ENCODE data around the gene SLC35E1. TPM values are rescaled to one million over a fixed set of nuclear protein-coding genes. Genes with fewer than 3 reads are reported as not detected.

Gene SLC35E1
- total and polyA plus RNA-seq, 2 of the 4 experiments (the other 2 are of a cell fraction), result 22.6 to 38.0 TPM

- Histone ChIP-seq H4K20me1 (ENCODE audit: insufficient read depth, low read length) (peaks cover 90% of the 10 kb centered on the region), H2BK5ac (ENCODE audit: low read depth, low read length, poor library complexity, severe bottlenecking) (no peak overlapping the region), H3K4me3 (ENCODE audit: insufficient read depth, low read depth, low read length) (no peak overlapping the region), H3K23ac (ENCODE audit: low read depth, low read length) (no peak overlapping the region), H3K36me3 (ENCODE audit: control insufficient read depth, insufficient read depth, low read length) (no peaks in the 10 kb centered on the region), H3K9me1 (ENCODE audit: insufficient read depth, low read length) (peaks cover 57% of the 10 kb centered on the region), H3K79me1 (ENCODE audit: low read depth in 1 of 2, low read length in 2 of 2) (peaks cover 36 to 92% of the 10 kb centered on the region in 2 experiments), H3K4me2 (ENCODE audit: low read depth, low read length) (no peak overlapping the region), H3K14ac (replicated peaks; ENCODE audit: low read depth, low read length) (no peak overlapping the region), H2BK15ac (ENCODE audit: low read depth, low read length) (no peak overlapping the region), H3K27ac (ENCODE audit: insufficient read depth, low read length) (no peak overlapping the region), H4K91ac (ENCODE audit: insufficient read depth, low read depth, low read length) (no peak overlapping the region), H2BK20ac (ENCODE audit: low read depth, low read length) (no peak overlapping the region), H4K8ac (ENCODE audit: low read depth in 2 of 2, low read length in 2 of 2) (no peak overlapping the region), H4K5ac (ENCODE audit: low read depth, low read length) (no peak overlapping the region), H3K27me3 (ENCODE audit: control insufficient read depth, insufficient read depth, low read length) (no peaks in the 10 kb centered on the region), H3K18ac (ENCODE audit: low read depth, low read length) (no peak overlapping the region), H3K56ac (ENCODE audit: extremely low read depth, insufficient read depth, low read length) (no peak overlapping the region), H3K9me3 (ENCODE audit: control insufficient read depth, insufficient read depth, low read length) (no peaks in the 10 kb centered on the region), H2BK120ac (ENCODE audit: low read depth, low read length) (no peak overlapping the region), H3K9ac (ENCODE audit: low read depth, low read length) (no peak overlapping the region), H2AK5ac (ENCODE audit: low read depth, low read length) (no peak overlapping the region), H3K4ac (ENCODE audit: low read depth, low read length) (no peak overlapping the region), H2AK9ac (replicated peaks; ENCODE audit: low read depth, low read length, poor library complexity) (no peak overlapping the region), H2AFZ (replicated peaks; ENCODE audit: low read length, poor library complexity) (no peak overlapping the region), H3K4me1 (ENCODE audit: control insufficient read depth, insufficient read depth, low read length) (peaks cover 3% of the 10 kb centered on the region; the same call in 1 of the 2 replicates)
- POLR2A ChIA-PET (ENCODE audit: unreplicated experiment), result no interaction called here
- CTCF ChIA-PET, result no interaction called here
- BruUV-seq (replicated peaks), result no TSS peak
- DNase-seq (no peak), ATAC-seq (ENCODE audit: low read depth) (no peak)
- 100% methylated on average over 1 of the region's 2 CpGs; no CpG with 5 or more reads in 1 of the 2 experiments for WGBS, 2 experiments (ENCODE audit: extremely low coverage in 2 of 2, insufficient read length in 1 of 2)
- TF ChIP-seq CEBPB (IDR thresholded peaks at IDR 0.05; ENCODE audit: low read depth, low read length), result no peak
- no peak for TF ChIP-seq POLR2A (IDR thresholded peaks at IDR 0.05; ENCODE audit: low read depth, low read length)
- no peak for TF ChIP-seq RCOR1 (IDR thresholded peaks at IDR 0.05; ENCODE audit: insufficient replicate concordance, low read length)
- no peak for TF ChIP-seq RFX5 (IDR thresholded peaks at IDR 0.05; ENCODE audit: low read depth, low read length)
- TF ChIP-seq RAD21 (IDR thresholded peaks at IDR 0.05; ENCODE audit: low read length), result no peak
- no peak for TF ChIP-seq BHLHE40 (IDR thresholded peaks at IDR 0.05; ENCODE audit: low read depth, low read length)
- no peak for TF ChIP-seq NFE2L2 (IDR thresholded peaks at IDR 0.05; ENCODE audit: low read depth, low read length)
- no peak for TF ChIP-seq MAFK (IDR thresholded peaks at IDR 0.05; ENCODE audit: low read depth, low read length)
- no peak for TF ChIP-seq FOS (IDR thresholded peaks at IDR 0.05; ENCODE audit: low read depth, low read length)
- no peak for TF ChIP-seq MAZ (IDR thresholded peaks at IDR 0.05; ENCODE audit: borderline replicate concordance, low read depth, low read length)
- no peak for TF ChIP-seq ELK1 (IDR thresholded peaks at IDR 0.05; ENCODE audit: borderline replicate concordance, low read depth, low read length)
- no peak for TF ChIP-seq MXI1 (IDR thresholded peaks at IDR 0.05; ENCODE audit: borderline replicate concordance, low read depth, low read length)
- no peak for TF ChIP-seq CHD1 (IDR thresholded peaks at IDR 0.05; ENCODE audit: low read depth, low read length)
- no peak for TF ChIP-seq SMC3 (IDR thresholded peaks at IDR 0.05; ENCODE audit: low read depth, low read length)
- no peak for TF ChIP-seq USF2 (IDR thresholded peaks at IDR 0.05; ENCODE audit: low read depth, low read length)
- no peak for TF ChIP-seq CTCF (conservative IDR thresholded peaks at IDR 0.05; ENCODE audit: low read depth, low read length)
- intact Hi-C loops (cut with micrococcal nuclease) (no loop called here), dilution Hi-C loops (cut with HindIII; ENCODE audit: low sequenced_read_pairs, unreplicated experiment) (no loop called here), in situ Hi-C loops (cut with MboI; ENCODE audit: low sequenced_read_pairs) (no loop called here)
Observed at GRCh38 chr19:16613841-16614240, 41.6 kb upstream of the SLC35E1 start.

Measured in IMR-90 (cell line).